OCI-LY1 (cell line): Measurements from ENCODE around the gene DBH.

Experiments used
- H2AFZ ChIP-seq: fragments of 200-600 bp; sonication (generic), shearing (Covaris generic); 2 replicates; pipeline ENCODE4 v1.6.0; 2014; ENCODE audit warnings: antibody characterized with exemption, mild to moderate bottlenecking, low read length
- H3F3A ChIP-seq: fragments of 200-600 bp; sonication (generic), shearing (Covaris generic); 2 replicates; pipeline ENCODE4 v1.6.0; 2014; ENCODE audit warnings: mild to moderate bottlenecking, antibody characterized with exemption, low read length, moderate library complexity; ENCODE audit not compliant: insufficient read depth
- H3K27ac ChIP-seq: fragments of 200-600 bp; sonication (generic); 2 replicates; pipeline ENCODE4 v1.5.1; 2014; ENCODE audit warnings: low read length, mixed run types, mild to moderate bottlenecking, low read depth; ENCODE audit not compliant: poor library complexity, severe bottlenecking
- H3K27me3 ChIP-seq: fragments of 200-600 bp; sonication (generic); 2 replicates; pipeline ENCODE4 v1.6.0; 2014; ENCODE audit warnings: antibody characterized with exemption, mild to moderate bottlenecking, low read length, moderate library complexity; ENCODE audit not compliant: insufficient read depth
- H3K36me3 ChIP-seq: fragments of 200-600 bp; sonication (generic); 2 replicates; pipeline ENCODE4 v1.6.1; 2014; ENCODE audit warnings: mild to moderate bottlenecking, antibody characterized with exemption, low read length, moderate library complexity, mixed read lengths; ENCODE audit not compliant: insufficient read depth
- H3K4me1 ChIP-seq: fragments of 200-600 bp; sonication (generic); 2 replicates; pipeline ENCODE4 v1.5.1; 2014; ENCODE audit warnings: mild to moderate bottlenecking, low read length, moderate library complexity; ENCODE audit not compliant: insufficient read depth, severe bottlenecking
- H3K4me2 ChIP-seq: fragments of 200-600 bp; sonication (generic), shearing (Covaris generic); 2 replicates; pipeline ENCODE4 v1.6.1; 2014; ENCODE audit warnings: low read length
- H3K4me3 ChIP-seq: fragments of 200-600 bp; sonication (generic); 2 replicates; pipeline ENCODE4 v1.5.1; 2014; ENCODE audit warnings: low read length, low read depth, mild to moderate bottlenecking, mixed read lengths; ENCODE audit not compliant: poor library complexity, severe bottlenecking
- H3K79me2 ChIP-seq: fragments of 200-600 bp; shearing (Covaris generic); 2 replicates; pipeline ENCODE4 v1.6.1; 2016; ENCODE audit warnings: mixed run types, low read length, mixed read lengths; ENCODE audit not compliant: insufficient read depth
- H3K9ac ChIP-seq: fragments of 200-600 bp; sonication (generic), shearing (Covaris generic); 2 replicates; pipeline ENCODE4 v1.6.1; 2014; ENCODE audit warnings: mild to moderate bottlenecking, low read length, mixed read lengths
- H3K9me2 ChIP-seq: fragments of 200-600 bp; sonication (generic), shearing (Covaris generic); 2 replicates; pipeline ENCODE4 v1.6.1; 2014; ENCODE audit warnings: low read depth, mild to moderate bottlenecking, low read length, mixed read lengths
- H3K9me3 ChIP-seq: fragments of 200-600 bp; shearing (Covaris generic); 2 replicates; pipeline ENCODE4 v1.6.1; 2014; ENCODE audit warnings: low read length, mixed read lengths
- H4K20me1 ChIP-seq: fragments of 200-600 bp; sonication (generic), shearing (Covaris generic); 2 replicates; pipeline ENCODE4 v1.6.0; 2016; ENCODE audit warnings: mild to moderate bottlenecking, low read length; ENCODE audit not compliant: insufficient read depth
- CTCF ChIP-seq: fragments of 200-600 bp; sonication (generic), shearing (Covaris generic); IDR thresholded peaks from 2 replicates; pipeline ENCODE4 v1.5.1; 2017; ENCODE audit warnings: mild to moderate bottlenecking, antibody characterized with exemption, low read length, moderate library complexity, mixed read lengths
- EZH2 ChIP-seq: fragments of 200-600 bp; sonication (generic), shearing (Covaris generic); IDR thresholded peaks from 2 replicates; pipeline ENCODE4 v1.8.0; 2017; ENCODE audit warnings: borderline replicate concordance, mixed run types, mild to moderate bottlenecking, antibody characterized with exemption, low read length, moderate library complexity, mixed read lengths

Gene DBH

GRCh38 chr9:133601746-133602145 lies 34.4 kb upstream of the DBH start:
- no peak overlapping the region for H3K4me3 ChIP-seq
- no peaks in the 10 kb centered on the region for H3K36me3 ChIP-seq
- no peaks in the 10 kb centered on the region; the same call in 1 of the 2 replicates for H3K27me3 ChIP-seq
- no peaks in the 10 kb centered on the region for H3F3A ChIP-seq
- no peak overlapping the region for H3K9ac ChIP-seq
- H3K4me2 ChIP-seq, result no peak overlapping the region
- TF ChIP-seq CTCF (no peak), EZH2 (no peak)
- no peaks in the 10 kb centered on the region for H3K79me2 ChIP-seq
- no peaks in the 10 kb centered on the region for H3K9me2 ChIP-seq
- H4K20me1 ChIP-seq, result no peaks in the 10 kb centered on the region
- H3K27ac ChIP-seq, result no peak overlapping the region
- H3K9me3 ChIP-seq, result peaks cover 11% of the 10 kb centered on the region
- H2AFZ ChIP-seq, result no peak overlapping the region
- no peaks in the 10 kb centered on the region for H3K4me1 ChIP-seq

DNA sequence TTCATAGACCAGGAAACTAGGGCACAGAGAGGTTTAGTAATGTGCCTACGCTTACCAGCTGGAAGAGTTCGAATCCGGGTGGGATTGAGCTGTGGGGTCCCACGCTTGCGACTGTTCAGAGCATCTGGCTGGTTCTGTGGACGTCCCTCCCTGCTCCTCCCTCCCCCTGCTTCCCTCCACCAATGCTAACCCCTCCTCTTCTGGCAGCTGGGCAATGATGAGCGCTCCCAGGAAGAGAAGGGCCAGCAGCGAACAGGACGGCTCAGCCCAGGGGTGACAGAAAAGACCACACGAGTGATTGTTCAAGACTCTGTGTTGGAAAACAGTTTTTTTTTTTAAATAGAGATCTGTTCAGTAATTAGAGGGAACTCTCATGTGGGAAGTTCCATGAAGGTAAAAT lies 33.9 kb upstream of the DBH start:
- H3K4me1 ChIP-seq, result no peaks in the 10 kb centered on the region
- H4K20me1 ChIP-seq, result no peaks in the 10 kb centered on the region
- no peak overlapping the region for H3K4me3 ChIP-seq
- H3K36me3 ChIP-seq, result no peaks in the 10 kb centered on the region
- H3K4me2 ChIP-seq, result no peak overlapping the region
- H3K9ac ChIP-seq, result no peak overlapping the region
- H3K27me3 ChIP-seq, result peaks cover 3% of the 10 kb centered on the region
- peaks cover 8% of the 10 kb centered on the region for H3K9me3 ChIP-seq
- no peaks in the 10 kb centered on the region for H3F3A ChIP-seq
- no peak for TF ChIP-seq CTCF
- TF ChIP-seq EZH2, result no peak
- H2AFZ ChIP-seq, result no peak overlapping the region
- H3K27ac ChIP-seq, result no peak overlapping the region
- no peaks in the 10 kb centered on the region for H3K9me2 ChIP-seq
- no peaks in the 10 kb centered on the region for H3K79me2 ChIP-seq

GRCh38 chr9:133603135-133603927 lies 32.8 kb upstream of the DBH start:
- H3K9me2 ChIP-seq, result no peaks in the 10 kb centered on the region
- H3K27me3 ChIP-seq, result peaks cover 5% of the 10 kb centered on the region; the same call in 1 of the 2 replicates
- H3F3A ChIP-seq, result no peaks in the 10 kb centered on the region
- H4K20me1 ChIP-seq, result no peaks in the 10 kb centered on the region
- H3K79me2 ChIP-seq, result no peaks in the 10 kb centered on the region
- no peaks in the 10 kb centered on the region for H3K36me3 ChIP-seq
- no peak overlapping the region for H2AFZ ChIP-seq
- no peak overlapping the region for H3K4me3 ChIP-seq
- H3K4me2 ChIP-seq, result no peak overlapping the region
- H3K9ac ChIP-seq, result no peak overlapping the region
- TF ChIP-seq EZH2 (no peak), CTCF (no peak)
- no peak overlapping the region for H3K27ac ChIP-seq
- no peaks in the 10 kb centered on the region for H3K9me3 ChIP-seq
- no peaks in the 10 kb centered on the region for H3K4me1 ChIP-seq
